Panc1 (cell line): ENCODE measurements around the gene AMN1. TPM values are rescaled to one million over a fixed set of nuclear protein-coding genes. Genes with fewer than 3 reads are reported as not detected.
"Not testable (repeated sequence)": the region's sequence is repeated elsewhere in the genome, so short reads cannot be mapped to it uniquely, and the experiment has no call there.

ENCODE experiments used
- ATAC-seq: fragments of 200-7000 bp; cut with Tn5 transposase; 2 replicates; pipeline ENCODE4 v1.9.1; 2020; ENCODE audit warnings: mild to moderate bottlenecking, moderate library complexity
- BruUV-seq: library from RNA; stranded (reverse); fragments of 400-500 nt; replicated peaks from 2 replicates; lab custom pipeline; 2021; lab: Mats Ljungman, UMichigan
- CTCF ChIA-PET: fragments of 300-600 bp; sonication (Branson Sonifier 250); formaldehyde crosslinking; loops from one replicate; lab custom pipeline; 2022; ENCODE audit warnings: antibody characterized with exemption; lab: Charles Lee
- POLR2A ChIA-PET: fragments of 300-600 bp; sonication (Branson Sonifier 250); formaldehyde crosslinking; loops from one replicate; lab custom pipeline; 2022; ENCODE audit warnings: antibody characterized with exemption; lab: Charles Lee
- DNase-seq: peaks from one replicate; pipeline ENCODE4 v3.0.0-alpha.2; 2010; ENCODE audit warnings: low read depth, low spot score
- H3K27ac ChIP-seq: 2 replicates; pipeline ENCODE4 v1.5.1; 2011; ENCODE audit warnings: mild to moderate bottlenecking, low read length, inconsistent platforms
- H3K27me3 ChIP-seq: fragments of 200-500 bp; sonication (Bioruptor generic); 2 replicates; pipeline ENCODE4 v1.6.0; 2014; ENCODE audit warnings: low read length, inconsistent platforms; ENCODE audit not compliant: control insufficient read depth, insufficient read depth
- H3K36me3 ChIP-seq: fragments of 200-500 bp; sonication (Bioruptor generic); 2 replicates; pipeline ENCODE4 v1.5.1; 2014; ENCODE audit warnings: inconsistent platforms, mild to moderate bottlenecking, low read length, moderate library complexity; ENCODE audit not compliant: control insufficient read depth, insufficient read depth
- H3K4me1 ChIP-seq: 2 replicates; pipeline ENCODE4 v1.5.1; 2011; ENCODE audit warnings: inconsistent platforms, mild to moderate bottlenecking, low read length, moderate library complexity; ENCODE audit not compliant: control insufficient read depth, insufficient read depth
- H3K4me3 ChIP-seq, 2 experiments: 2 replicates each; pipeline ENCODE4 v1.5.1; 2011 to 2012; ENCODE audit warnings: low read depth in 2 of 2, low read length in 2 of 2, mild to moderate bottlenecking in 2 of 2, inconsistent platforms in 1 of 2, moderate library complexity in 1 of 2
- H3K9me3 ChIP-seq: fragments of 200-500 bp; sonication (Bioruptor generic); 2 replicates; pipeline ENCODE4 v1.5.1; 2014; ENCODE audit warnings: low read depth, mild to moderate bottlenecking, inconsistent platforms, low read length, moderate library complexity; ENCODE audit not compliant: control insufficient read depth, insufficient read depth
- CTCF ChIP-seq: fragments of 450-650 bp; IDR thresholded peaks from 2 replicates; pipeline ENCODE4 v1.5.1; 2017; ENCODE audit warnings: mild to moderate bottlenecking
- POLR2AphosphoS5 ChIP-seq: IDR thresholded peaks from 2 replicates; pipeline ENCODE4 v1.6.1; 2012; ENCODE audit warnings: mild to moderate bottlenecking, low read depth, low read length, moderate library complexity
- REST ChIP-seq, 2 experiments: IDR thresholded peaks; 2 replicates each; pipeline ENCODE4 v1.6.1; 2011 to 2012; ENCODE audit warnings: low read depth in 2 of 2, control low read depth in 1 of 2, low read length in 1 of 2, mild to moderate bottlenecking in 1 of 2, moderate library complexity in 1 of 2; ENCODE audit not compliant: insufficient read depth in 1 of 2
- SIN3A ChIP-seq: IDR thresholded peaks from 2 replicates; pipeline ENCODE4 v1.6.1; 2012; ENCODE audit warnings: low read depth, mild to moderate bottlenecking, low read length, moderate library complexity, borderline replicate concordance; ENCODE audit not compliant: insufficient read depth
- TCF7L2 ChIP-seq: IDR thresholded peaks from 2 replicates; pipeline ENCODE4 v1.6.1; 2011; ENCODE audit warnings: mild to moderate bottlenecking, low read depth, low read length, inconsistent platforms
- in situ Hi-C: cut with HindIII; loops from 2 replicates; pipeline ENCODE4 v1.10.0; 2016; ENCODE audit warnings: low sequenced_read_pairs, low pct_unique_long_range_greater_than_20kb
- intact Hi-C: fragments of 100-400 bp; cut with micrococcal nuclease; formaldehyde crosslinking; loops from one replicate; pipeline ENCODE4 v1.10.0; 2022; ENCODE audit not compliant: unreplicated experiment
- total RNA-seq: library from RNA; stranded (reverse); gene quantifications from one replicate; pipeline ENCODE4 v1.2.1, GENCODE V29; 2021; ENCODE audit not compliant: unreplicated experiment

Gene AMN1
- total RNA-seq, 1 experiment from 2014 or later: 16.4 TPM

GRCh38 chr12:31705621-31706020 lies 23.2 kb downstream of the AMN1 start:
- H3K27ac ChIP-seq: no peak overlapping the region
- no peaks in the 10 kb centered on the region for H3K4me1 ChIP-seq
- in situ Hi-C loops (no loop called here), intact Hi-C loops (no loop called here)
- ChIA-PET POLR2A (no interaction called here), CTCF (no interaction called here)
- DNase-seq: no peak
- no TSS peak for BruUV-seq
- no peak overlapping the region for H3K4me3 ChIP-seq
- H3K27me3 ChIP-seq: no peaks in the 10 kb centered on the region
- ATAC-seq: no peak
- no peaks in the 10 kb centered on the region for H3K9me3 ChIP-seq
- H3K36me3 ChIP-seq: no peaks in the 10 kb centered on the region
- TF ChIP-seq POLR2AphosphoS5 (no peak), CTCF (no peak)

GRCh38 chr12:31702047-31702446 lies 26.8 kb downstream of the AMN1 start:
- CTCF ChIA-PET: interaction anchor here (0.9 kb wide), 1 partner anchor 70 kb away, joined by 3 read pairs; no protein-coding TSS in a partner anchor
- POLR2A ChIA-PET: no interaction called here
- Histone ChIP-seq H3K4me3 (no peak overlapping the region), H3K9me3 (no peaks in the 10 kb centered on the region), H3K36me3 (no peaks in the 10 kb centered on the region), H3K27ac (no peak overlapping the region), H3K27me3 (no peaks in the 10 kb centered on the region), H3K4me1 (no peaks in the 10 kb centered on the region)
- in situ Hi-C loops: no loop called here
- DNase-seq: no peak
- no peak; the same call in 1 of the 2 replicates for TF ChIP-seq CTCF
- TF ChIP-seq SIN3A: no peak
- no peak for TF ChIP-seq POLR2AphosphoS5
- TF ChIP-seq REST (IDR thresholded peaks at IDR 0.05; ENCODE audit: insufficient read depth in 1 of 2, low read depth in 2 of 2, low read length in 1 of 2): no peak
- no peak for TF ChIP-seq TCF7L2
- no peak for ATAC-seq
- BruUV-seq: no TSS peak
- intact Hi-C loops: no loop called here

GRCh38 chr12:31689921-31690320 lies 38.9 kb downstream of the AMN1 start:
- H3K27ac ChIP-seq, DNase-seq, H3K4me3 ChIP-seq, H3K36me3 ChIP-seq, H3K27me3 ChIP-seq, H3K9me3 ChIP-seq, POLR2A ChIA-PET, ATAC-seq, in situ Hi-C loops, H3K4me1 ChIP-seq, CTCF ChIA-PET: not testable (repeated sequence)
- intact Hi-C loops: loop anchor here (10.0 kb wide), 1 partner anchor 295 kb away; no protein-coding TSS in a partner anchor
- TSS peak; percentile 82 for BruUV-seq
